Measurements from ENCODE around the gene NEO1. TPM values are rescaled to one million over a fixed set of nuclear protein-coding genes. Genes with fewer than 3 reads are reported as not detected.

The NEO1 gene
- total RNA-seq, 2 experiments from 2014 or later: 8.3 to 9.3 TPM

DNA sequence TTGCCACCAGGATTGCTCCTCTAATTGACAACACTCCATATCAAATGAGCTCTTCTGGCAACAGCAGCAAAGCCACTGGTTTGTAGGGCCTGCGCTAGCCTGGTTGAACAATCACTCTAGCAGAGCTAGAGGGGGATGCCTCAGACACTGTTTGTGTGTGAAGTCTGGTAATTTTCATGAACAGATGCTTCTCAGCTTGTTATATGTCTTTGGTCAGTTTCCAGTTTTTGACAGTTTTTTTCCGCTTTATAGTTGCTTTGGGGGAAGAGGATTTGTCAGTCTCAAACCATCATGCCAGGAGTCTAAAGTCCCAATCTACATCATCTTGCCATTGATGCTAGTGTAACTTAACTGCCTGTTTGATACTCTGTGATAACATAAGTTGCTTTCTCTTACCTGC is 180.5 kb downstream of the NEO1 start:
- H3K27ac Mint-ChIP-seq: no peak overlapping the region
- no peaks in the 10 kb centered on the region for H3K27me3 Mint-ChIP-seq
- DNase-seq: no peak
- ChIA-PET POLR2A (no interaction called here), CTCF (interaction anchor here (1.1 to 1.3 kb wide), 2 partner anchors 8 to 472 kb away, joined by 4 to 7 read pairs; no protein-coding TSS in a partner anchor)
- H3K4me3 Mint-ChIP-seq: no peak overlapping the region
- intact Hi-C loops (cut with micrococcal nuclease): no loop called here
- H3K4me1 Mint-ChIP-seq (ENCODE audit: low read depth): peaks cover 5% of the 10 kb centered on the region
- peaks cover 5% of the 10 kb centered on the region for H3K36me3 Mint-ChIP-seq
- peaks cover 5% of the 10 kb centered on the region for H3K9me3 Mint-ChIP-seq

DNA sequence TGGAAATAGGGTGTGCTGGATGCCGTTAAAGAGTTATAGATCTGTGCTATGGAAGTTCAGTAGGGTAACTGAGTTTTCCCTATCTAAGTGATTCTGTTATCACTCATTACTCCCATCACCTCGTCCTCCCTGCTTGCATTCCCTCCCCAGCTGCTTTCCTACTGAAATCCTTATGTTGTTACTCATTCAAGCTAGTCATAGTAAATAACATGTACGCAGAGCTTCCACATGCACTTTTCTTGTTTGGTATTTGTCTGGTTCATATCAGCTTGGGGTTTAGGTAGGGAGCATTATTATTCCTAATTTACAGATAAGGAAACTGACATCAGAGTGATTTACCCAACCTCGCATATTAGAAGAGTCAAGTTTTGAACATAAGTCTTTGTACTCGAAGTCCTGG is 181.4 kb downstream of the NEO1 start:
- ChIA-PET POLR2A (no interaction called here), CTCF (interaction anchor here (1.1 to 1.3 kb wide), 2 partner anchors 8 to 471 kb away, joined by 4 to 7 read pairs; no protein-coding TSS in a partner anchor)
- H3K36me3 Mint-ChIP-seq: peaks cover 5% of the 10 kb centered on the region
- no peak overlapping the region for H3K27ac Mint-ChIP-seq
- no peaks in the 10 kb centered on the region for H3K4me1 Mint-ChIP-seq (ENCODE audit: low read depth)
- no peak for DNase-seq
- no peak overlapping the region for H3K4me3 Mint-ChIP-seq
- H3K27me3 Mint-ChIP-seq: no peaks in the 10 kb centered on the region
- intact Hi-C loops (cut with micrococcal nuclease): no loop called here
- H3K9me3 Mint-ChIP-seq: peaks cover 5% of the 10 kb centered on the region

DNA sequence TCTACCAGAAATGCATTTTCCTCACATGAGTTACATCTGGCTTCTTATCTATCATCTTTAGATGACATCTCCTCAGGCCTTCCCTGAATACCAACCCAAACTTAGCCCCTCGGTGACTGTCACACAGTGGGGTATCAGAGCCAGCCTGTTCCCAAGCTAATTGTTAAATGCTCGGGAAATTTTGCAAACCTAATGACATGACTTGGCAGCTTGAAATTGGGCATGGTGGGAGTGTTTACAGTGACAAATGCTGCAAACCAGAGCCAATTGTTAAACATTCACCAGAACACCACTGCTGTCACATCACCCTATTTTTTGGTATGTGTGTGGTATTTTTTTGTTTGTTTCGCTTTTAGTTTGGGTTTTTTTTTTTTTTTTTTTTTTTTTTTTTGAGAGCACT is 185.6 kb downstream of the NEO1 start:
- DNase-seq: no peak
- ChIA-PET POLR2A (no interaction called here), CTCF (interaction anchor here (0.8 to 3.3 kb wide), 6 partner anchors 10 to 516 kb away, joined by 3 to 29 read pairs (median 6); no protein-coding TSS in a partner anchor)
- no peaks in the 10 kb centered on the region for H3K9me3 Mint-ChIP-seq
- intact Hi-C loops (cut with micrococcal nuclease): no loop called here
- no peaks in the 10 kb centered on the region for H3K27me3 Mint-ChIP-seq
- no peak overlapping the region for H3K4me3 Mint-ChIP-seq
- no peak overlapping the region for H3K27ac Mint-ChIP-seq
- H3K4me1 Mint-ChIP-seq (ENCODE audit: low read depth): no peaks in the 10 kb centered on the region
- H3K36me3 Mint-ChIP-seq: no peaks in the 10 kb centered on the region

DNA sequence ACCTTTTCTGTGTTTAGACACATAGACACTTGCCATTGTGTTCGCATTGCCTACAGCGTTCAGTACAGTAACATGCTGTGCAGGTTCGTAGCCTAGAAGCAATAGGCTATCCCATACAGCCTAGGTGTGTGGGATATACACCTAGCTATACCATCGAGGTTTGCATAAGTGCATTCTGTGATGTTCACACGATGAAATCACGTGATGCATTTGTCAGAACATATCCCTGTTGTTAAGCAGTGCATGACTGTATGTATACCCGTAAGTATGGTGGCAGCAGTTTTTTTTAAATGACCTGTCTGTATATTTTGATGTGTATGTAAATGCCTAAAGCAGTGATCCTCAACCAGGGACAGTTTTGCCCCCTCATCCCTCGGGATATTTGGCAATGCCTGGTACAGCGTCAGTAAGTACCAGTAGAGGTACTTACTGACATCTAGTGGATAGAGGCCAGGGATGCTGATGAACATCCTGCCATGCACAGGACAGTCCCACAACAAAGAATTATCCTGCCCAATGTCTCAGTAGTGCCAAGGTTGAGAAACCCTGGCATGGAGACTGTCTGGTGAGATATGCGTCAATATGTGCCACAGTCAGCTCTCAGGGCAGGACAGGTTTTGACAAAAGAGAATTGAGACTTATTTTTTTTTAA is 187.4 kb downstream of the NEO1 start:
- Mint-ChIP-seq H3K4me1 (ENCODE audit: low read depth) (no peaks in the 10 kb centered on the region), H3K9me3 (no peaks in the 10 kb centered on the region), H3K4me3 (no peak overlapping the region), H3K27ac (no peak overlapping the region), H3K27me3 (no peaks in the 10 kb centered on the region), H3K36me3 (no peaks in the 10 kb centered on the region)
- intact Hi-C loops (cut with micrococcal nuclease): loop anchor here (2.0 to 10.0 kb wide), 4 partner anchors 25 to 517 kb away; partner anchors contain the start of genes ADPGK and NEO1
- DNase-seq: no peak
- ChIA-PET POLR2A (no interaction called here), CTCF (interaction anchor here (1.5 to 5.0 kb wide), 8 partner anchors 19 to 518 kb away, joined by 4 to 93 read pairs (median 12); no protein-coding TSS in a partner anchor)

DNA sequence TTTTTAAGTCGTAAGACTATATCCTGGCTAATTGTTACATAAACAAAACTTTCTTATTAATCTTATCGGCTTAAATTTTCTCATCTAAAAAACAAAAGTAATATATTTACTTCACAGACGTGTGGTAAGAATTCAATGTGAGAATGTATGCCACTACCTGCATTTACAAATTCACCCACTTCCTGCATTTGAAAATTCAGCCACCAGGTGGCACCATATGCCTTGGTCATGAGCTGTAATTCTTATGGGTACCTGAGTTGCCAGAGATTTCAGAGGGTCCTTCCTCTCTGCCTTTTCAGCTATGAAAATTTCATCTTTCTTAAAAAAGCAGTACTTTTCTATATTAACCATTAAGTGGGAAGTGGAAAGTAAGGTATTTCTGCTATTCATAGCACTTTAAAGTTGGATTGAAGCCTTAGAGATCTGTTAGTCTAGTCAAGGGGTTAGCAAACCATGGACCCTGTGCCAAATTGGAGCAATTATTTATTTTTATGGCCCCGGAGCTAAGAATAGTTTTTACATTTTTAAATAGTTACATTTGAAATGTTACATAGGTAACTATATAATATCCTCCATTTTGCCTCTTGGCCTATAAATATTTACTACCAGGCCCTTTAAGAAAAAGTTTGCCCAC is 188.7 kb downstream of the NEO1 start:
- ChIA-PET POLR2A (no interaction called here), CTCF (interaction anchor here (0.5 to 5.0 kb wide), 32 partner anchors 8 to 1076 kb away, joined by 3 to 93 read pairs (median 4); no protein-coding TSS in a partner anchor)
- H3K36me3 Mint-ChIP-seq: no peaks in the 10 kb centered on the region
- no peaks in the 10 kb centered on the region for H3K27me3 Mint-ChIP-seq
- H3K9me3 Mint-ChIP-seq: no peaks in the 10 kb centered on the region
- intact Hi-C loops (cut with micrococcal nuclease): loop anchor here (1.0 to 10.0 kb wide), 6 partner anchors 24 to 519 kb away; partner anchors contain the start of genes ADPGK and NEO1
- peak; percentile 82 for DNase-seq
- no peak overlapping the region for H3K27ac Mint-ChIP-seq
- no peaks in the 10 kb centered on the region for H3K4me1 Mint-ChIP-seq (ENCODE audit: low read depth)
- no peak overlapping the region for H3K4me3 Mint-ChIP-seq

DNA sequence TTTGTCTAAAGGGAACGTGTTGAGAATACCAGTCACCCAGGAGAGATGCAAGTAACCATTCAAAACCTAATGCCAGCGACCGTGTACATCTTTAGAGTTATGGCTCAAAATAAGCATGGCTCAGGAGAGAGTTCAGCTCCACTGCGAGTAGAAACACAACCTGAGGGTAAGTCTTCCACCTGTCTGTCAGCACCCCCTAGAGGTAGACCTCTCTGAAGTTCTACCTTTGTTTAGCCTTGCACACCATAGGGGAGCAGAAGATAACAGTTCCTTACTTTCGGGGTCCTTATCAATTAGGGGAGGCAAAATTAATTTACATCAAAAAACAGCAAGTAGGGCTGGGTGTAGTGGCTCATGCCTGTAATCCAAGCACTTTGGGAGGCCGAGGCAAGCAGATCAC is 192.1 kb downstream of the NEO1 start:
- no peak overlapping the region for H3K27ac Mint-ChIP-seq
- intact Hi-C loops (cut with micrococcal nuclease): loop anchor here (5.0 to 10.0 kb wide), 3 partner anchors 192 to 522 kb away; partner anchors contain the start of genes ADPGK and NEO1
- H3K4me3 Mint-ChIP-seq: no peak overlapping the region
- no peaks in the 10 kb centered on the region for H3K36me3 Mint-ChIP-seq
- DNase-seq: peak; percentile 29
- no peaks in the 10 kb centered on the region for H3K9me3 Mint-ChIP-seq
- CTCF ChIA-PET: interaction anchor here (0.6 to 5.0 kb wide), 11 partner anchors 11 to 644 kb away, joined by 3 to 93 read pairs (median 7); no protein-coding TSS in a partner anchor
- POLR2A ChIA-PET: no interaction called here
- no peaks in the 10 kb centered on the region for H3K27me3 Mint-ChIP-seq
- H3K4me1 Mint-ChIP-seq (ENCODE audit: low read depth): peaks cover 2% of the 10 kb centered on the region

DNA sequence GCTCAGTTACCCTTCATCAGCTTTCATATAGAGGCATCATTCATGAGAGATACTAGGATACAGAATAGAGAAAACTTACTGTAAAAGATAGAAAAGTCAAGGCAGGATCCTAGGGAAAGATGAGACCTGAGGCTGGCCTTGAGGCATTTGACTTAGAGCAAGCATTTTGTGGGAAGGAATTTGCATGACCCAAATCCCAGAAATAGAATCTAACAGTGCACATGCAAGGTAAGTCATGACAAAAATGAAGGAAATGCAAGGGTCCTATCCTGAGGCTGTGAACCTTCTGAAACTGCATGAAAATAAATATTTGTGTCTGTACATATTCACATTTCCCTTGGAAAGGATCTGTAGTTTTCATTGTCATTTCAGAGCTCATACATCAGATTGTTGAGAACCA is 194.2 kb downstream of the NEO1 start:
- H3K9me3 Mint-ChIP-seq: no peaks in the 10 kb centered on the region
- no peaks in the 10 kb centered on the region for H3K27me3 Mint-ChIP-seq
- ChIA-PET POLR2A (no interaction called here), CTCF (interaction anchor here (0.8 to 7.1 kb wide), 6 partner anchors 19 to 524 kb away, joined by 3 to 47 read pairs (median 6); no protein-coding TSS in a partner anchor)
- H3K4me1 Mint-ChIP-seq (ENCODE audit: low read depth): peaks cover 2% of the 10 kb centered on the region
- H3K27ac Mint-ChIP-seq: no peak overlapping the region
- intact Hi-C loops (cut with micrococcal nuclease): loop anchor here (10.0 kb wide), 1 partner anchor 462 kb away; the partner anchor contains the start of gene ADPGK
- no peaks in the 10 kb centered on the region for H3K36me3 Mint-ChIP-seq
- DNase-seq: no peak
- H3K4me3 Mint-ChIP-seq: no peak overlapping the region

DNA sequence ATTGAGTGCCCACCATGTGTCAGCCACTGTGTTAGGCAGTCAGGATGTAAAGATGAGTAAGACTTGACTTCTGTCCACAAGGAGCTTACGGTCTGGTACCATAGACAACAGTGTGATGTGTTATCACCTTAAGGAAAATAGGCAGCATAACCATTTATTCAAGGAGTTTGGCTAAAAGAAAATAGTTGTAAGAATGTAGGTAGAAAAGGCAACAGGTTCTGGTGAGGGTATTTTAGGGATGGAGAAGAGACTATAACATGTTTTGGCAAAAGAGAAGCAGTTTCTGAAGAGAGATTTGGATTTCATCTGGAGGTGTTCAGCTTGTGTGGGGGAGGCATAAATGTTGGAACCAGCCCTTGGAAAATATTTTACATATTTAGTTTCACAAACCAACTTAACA is 194.6 kb downstream of the NEO1 start:
- no peaks in the 10 kb centered on the region for H3K27me3 Mint-ChIP-seq
- no peak overlapping the region for H3K27ac Mint-ChIP-seq
- intact Hi-C loops (cut with micrococcal nuclease): loop anchor here (10.0 kb wide), 1 partner anchor 462 kb away; the partner anchor contains the start of gene ADPGK
- peaks cover 2% of the 10 kb centered on the region for H3K4me1 Mint-ChIP-seq (ENCODE audit: low read depth)
- no peak overlapping the region for H3K4me3 Mint-ChIP-seq
- no peak for DNase-seq
- ChIA-PET POLR2A (no interaction called here), CTCF (interaction anchor here (0.9 to 7.1 kb wide), 7 partner anchors 11 to 524 kb away, joined by 3 to 47 read pairs (median 7); no protein-coding TSS in a partner anchor)
- no peaks in the 10 kb centered on the region for H3K9me3 Mint-ChIP-seq
- H3K36me3 Mint-ChIP-seq: no peaks in the 10 kb centered on the region

DNA sequence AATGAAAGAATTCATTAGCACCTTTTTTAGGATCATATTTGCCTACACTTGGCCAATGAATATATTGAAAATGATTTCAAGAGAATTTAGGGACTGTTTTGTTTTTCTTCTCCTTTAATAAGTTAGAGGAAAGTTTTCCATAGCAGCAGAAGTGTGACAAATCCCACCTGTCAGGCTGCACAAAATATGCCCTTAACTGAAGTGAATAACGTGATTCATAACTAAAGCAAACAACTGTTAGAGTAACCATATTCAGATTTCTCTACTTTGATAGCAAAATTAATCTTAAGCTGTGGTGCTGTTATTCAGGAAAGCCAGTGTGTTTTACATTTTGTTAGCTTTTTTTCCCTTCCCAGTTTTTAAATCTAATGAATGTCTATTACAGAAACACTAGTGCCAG is 195.1 kb downstream of the NEO1 start:
- Mint-ChIP-seq H3K36me3 (no peaks in the 10 kb centered on the region), H3K27ac (no peak overlapping the region), H3K27me3 (no peaks in the 10 kb centered on the region), H3K4me3 (no peak overlapping the region), H3K4me1 (ENCODE audit: low read depth) (peaks cover 2% of the 10 kb centered on the region), H3K9me3 (no peaks in the 10 kb centered on the region)
- intact Hi-C loops (cut with micrococcal nuclease): loop anchor here (10.0 kb wide), 1 partner anchor 463 kb away; the partner anchor contains the start of gene ADPGK
- ChIA-PET CTCF (interaction anchor here (0.9 to 7.1 kb wide), 5 partner anchors 12 to 458 kb away, joined by 3 to 47 read pairs (median 7); no protein-coding TSS in a partner anchor), POLR2A (no interaction called here)
- no peak for DNase-seq

DNA sequence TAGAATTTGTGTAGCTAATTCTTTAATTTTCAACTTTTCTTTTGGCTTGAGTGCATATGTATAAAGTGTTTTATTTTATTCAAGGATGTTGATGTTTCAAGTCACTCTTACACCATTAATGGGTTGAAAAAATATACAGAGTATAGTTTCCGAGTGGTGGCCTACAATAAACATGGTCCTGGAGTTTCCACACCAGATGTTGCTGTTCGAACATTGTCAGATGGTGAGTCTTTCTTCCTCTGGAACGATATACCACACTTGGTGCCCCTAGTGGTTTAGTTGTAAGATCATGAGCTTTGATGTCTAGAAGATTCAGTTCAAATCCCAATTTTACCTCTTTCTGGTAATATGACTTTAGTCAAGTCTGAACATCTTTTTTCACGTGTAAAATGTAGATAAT is 197.2 kb downstream of the NEO1 start:
- DNase-seq: no peak
- no peaks in the 10 kb centered on the region for H3K36me3 Mint-ChIP-seq
- no peaks in the 10 kb centered on the region for H3K9me3 Mint-ChIP-seq
- H3K27ac Mint-ChIP-seq: no peak overlapping the region
- ChIA-PET POLR2A (no interaction called here), CTCF (interaction anchor here (1.0 to 7.1 kb wide), 5 partner anchors 8 to 528 kb away, joined by 3 to 47 read pairs (median 8); no protein-coding TSS in a partner anchor)
- H3K27me3 Mint-ChIP-seq: no peaks in the 10 kb centered on the region
- H3K4me3 Mint-ChIP-seq: no peak overlapping the region
- H3K4me1 Mint-ChIP-seq (ENCODE audit: low read depth): peaks cover 2% of the 10 kb centered on the region
- intact Hi-C loops (cut with micrococcal nuclease): loop anchor here (10.0 kb wide), 1 partner anchor 465 kb away; the partner anchor contains the start of gene ADPGK

DNA sequence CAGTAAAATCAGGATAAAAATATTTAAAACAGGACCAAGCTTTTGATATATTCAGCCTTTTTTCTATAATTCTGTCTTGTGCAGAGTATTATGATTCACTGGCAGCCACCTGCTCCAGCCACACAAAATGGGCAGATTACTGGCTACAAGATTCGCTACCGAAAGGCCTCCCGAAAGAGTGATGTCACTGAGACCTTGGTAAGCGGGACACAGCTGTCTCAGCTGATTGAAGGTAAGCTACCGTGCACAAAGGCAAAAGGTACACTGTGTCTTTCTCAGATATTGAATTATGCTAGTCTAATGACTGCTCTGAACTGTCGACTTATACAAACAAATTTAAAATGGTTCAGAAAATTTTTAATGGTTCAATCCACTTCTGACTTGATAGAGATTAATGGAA is 202.3 kb downstream of the NEO1 start:
- Mint-ChIP-seq H3K27ac (no peak overlapping the region), H3K36me3 (peaks cover 3% of the 10 kb centered on the region), H3K27me3 (no peaks in the 10 kb centered on the region), H3K4me1 (ENCODE audit: low read depth) (peaks cover 8% of the 10 kb centered on the region), H3K4me3 (no peak overlapping the region), H3K9me3 (no peaks in the 10 kb centered on the region)
- DNase-seq: no peak
- intact Hi-C loops (cut with micrococcal nuclease): no loop called here
- POLR2A ChIA-PET: no interaction called here
- CTCF ChIA-PET: interaction anchor here (1.0 to 3.6 kb wide), 5 partner anchors 10 to 533 kb away, joined by 3 to 24 read pairs (median 4); no protein-coding TSS in a partner anchor
